ENCODE results near the gene NCAN.
"Not testable (repeated sequence)": the region's sequence is repeated elsewhere in the genome, so short reads cannot be mapped to it uniquely, and the experiment has no call there.

NCAN gene

GRCh38 chr19:19211499-19212420, at the start of gene NCAN:
Gene NCAN, plus strand, starts transcription at chr19:19211958. Its CDS starts 4,996 bp downstream, at chr19:19216954.
- DNase-seq = no peak

GRCh38 chr19:19162495-19162894, 49.3 kb upstream of the NCAN start:
- no peak for DNase-seq

- DNase-seq = no peak
Measured at GRCh38 chr19:19165396-19165795, 46.4 kb upstream of the NCAN start.

- DNase-seq = no peak
Measured at GRCh38 chr19:19167612-19168011, 44.1 kb upstream of the NCAN start.

GRCh38 chr19:19169236-19170052, 42.3 kb upstream of the NCAN start:
- DNase-seq = no peak

GRCh38 chr19:19170053-19170872, 41.5 kb upstream of the NCAN start, which contains the start of gene MEF2B:
Gene MEF2B, minus strand, starts transcription at chr19:19170263. Its CDS starts 19,528 bp downstream, at chr19:19150735.
- DNase-seq = peak; percentile 76

GRCh38 chr19:19170873-19171672, 40.7 kb upstream of the NCAN start:
- DNase-seq = no peak

GRCh38 chr19:19171821-19172532, 39.8 kb upstream of the NCAN start:
- DNase-seq = no peak

- not testable (repeated sequence) for DNase-seq
Measured at GRCh38 chr19:19173243-19173642, 38.5 kb upstream of the NCAN start.

- DNase-seq = no peak
Measured at GRCh38 chr19:19176950-19177349, 34.8 kb upstream of the NCAN start.

- DNase-seq = no peak
Measured at GRCh38 chr19:19179548-19180441, 32.0 kb upstream of the NCAN start.

GRCh38 chr19:19181488-19181998, 30.2 kb upstream of the NCAN start:
- no peak for DNase-seq

- no peak for DNase-seq
Measured at GRCh38 chr19:19185853-19186740, 25.7 kb upstream of the NCAN start.

GRCh38 chr19:19186742-19187141, 25.0 kb upstream of the NCAN start:
- no peak for DNase-seq

- no peak for DNase-seq
Measured at GRCh38 chr19:19191768-19192077, 20.0 kb upstream of the NCAN start.

- DNase-seq = peak; percentile 100
Measured at GRCh38 chr19:19192078-19192882, 19.5 kb upstream of the NCAN start, which contains the start of the genes BORCS8 and RFXANK. Gene BORCS8, minus strand, starts transcription at chr19:19192152. Its CDS starts 35 bp downstream, at chr19:19192117. Gene RFXANK, plus strand, starts transcription at chr19:19192258. Its CDS starts 1,689 bp downstream, at chr19:19193947.

- no peak for DNase-seq
Measured at GRCh38 chr19:19192910-19193423, 18.8 kb upstream of the NCAN start.

GRCh38 chr19:19193926-19194325, 17.8 kb upstream of the NCAN start:
- no peak for DNase-seq

Measured in right hindlimb (tissue), 1 donor.